Measurements from ENCODE around the gene BANP. TPM values are rescaled to one million over a fixed set of nuclear protein-coding genes. Genes with fewer than 3 reads are reported as not detected.

Gene BANP
- total RNA-seq, 5 donors from 2014 or later (not counting 1 experiment from before 2014, with no cell fraction given) = 57.1 to 81.9 (median 69.4) TPM

GRCh38 chr16:87966685-87967185, 15.5 kb downstream of the BANP start:
- H3K4me3 ChIP-seq (ENCODE audit: control insufficient read depth in 1 of 2, extremely low read depth in 1 of 2, low read length in 1 of 2) = peak overlapping the region in 1 of 2 donors; percentile 5
- peaks cover 16 to 42% of the 10 kb centered on the region in 2 experiments for H3K4me1 ChIP-seq (ENCODE audit: control insufficient read depth in 1 of 2, extremely low read depth in 1 of 2, insufficient read depth in 2 of 2, low read length in 2 of 2)
- peak overlapping the region; percentile 28 to 58 (median 53) for H3K4me3 Mint-ChIP-seq
- H3K27ac Mint-ChIP-seq = peak overlapping the region in 1 of 2 donors; percentile 73
- H3K36me3 Mint-ChIP-seq = peaks cover 23% of the 10 kb centered on the region
- no peaks in the 10 kb centered on the region for H3K27me3 Mint-ChIP-seq
- peaks cover 0 to 3% of the 10 kb centered on the region in 2 donors for H3K36me3 ChIP-seq (ENCODE audit: control insufficient read depth in 2 of 2, extremely low read depth in 1 of 2, insufficient read depth in 1 of 2, low read length in 1 of 2)
- H3K4me1 Mint-ChIP-seq = peaks cover 62 to 69% (median 68%) of the 10 kb centered on the region in 3 donors
- ATAC-seq (replicated peaks in 1 of 4) (no peak), DNase-seq (no peak)
- H3K9me3 ChIP-seq = no peaks in the 10 kb centered on the region
- POLR2A ChIA-PET = no interaction called here
- H3K9me3 Mint-ChIP-seq = peaks cover 3 to 10% (median 8%) of the 10 kb centered on the region in 3 donors
- CTCF ChIA-PET = interaction anchor here in 1 of 2 donors (0.7 kb wide), 1 partner anchor 10 kb away, joined by 6 read pairs; no protein-coding TSS in a partner anchor
- H3K27me3 ChIP-seq (replicated peaks in 1 of 2; ENCODE audit: control insufficient read depth in 2 of 2, extremely low read depth in 1 of 2, insufficient read depth in 2 of 2, low read length in 1 of 2) = no peaks in the 10 kb centered on the region
- no peak overlapping the region for H3K27ac ChIP-seq (ENCODE audit: low read length)
- WGBS (ENCODE audit: insufficient coverage) = 60% methylated on average over 9 of the region's 14 CpGs

DNA sequence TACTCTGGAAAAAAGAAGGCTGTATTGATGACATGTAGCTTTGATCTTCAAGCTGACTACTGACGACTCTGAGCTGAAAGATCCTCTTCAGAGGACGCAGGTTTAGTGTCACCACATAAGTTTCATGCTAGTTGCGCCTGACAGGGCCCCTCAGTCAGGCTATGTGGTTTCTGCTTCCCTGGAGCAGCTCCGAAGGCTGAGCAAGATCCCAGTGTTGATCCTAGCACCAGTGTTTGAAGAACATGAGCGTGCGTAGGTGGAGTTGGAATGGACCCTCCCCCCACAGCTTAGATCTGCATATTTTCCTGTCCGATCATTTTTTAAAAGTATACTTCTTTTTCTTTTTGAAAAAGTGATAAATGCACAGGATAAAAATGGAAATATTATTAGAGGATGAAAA, 17.3 kb downstream of the BANP start:
- no peak for ATAC-seq (replicated peaks in 1 of 4)
- WGBS (ENCODE audit: insufficient coverage) = 96% methylated on average over 3 of the region's 7 CpGs
- no peaks in the 10 kb centered on the region for H3K27me3 ChIP-seq (replicated peaks in 1 of 2; ENCODE audit: control insufficient read depth in 2 of 2, extremely low read depth in 1 of 2, insufficient read depth in 2 of 2, low read length in 1 of 2)
- H3K4me3 ChIP-seq (ENCODE audit: control insufficient read depth in 1 of 2, extremely low read depth in 1 of 2, low read length in 1 of 2) = no peak overlapping the region
- Mint-ChIP-seq H3K4me1 (peaks cover 61 to 68% (median 66%) of the 10 kb centered on the region in 3 donors), H3K36me3 (peaks cover 38% of the 10 kb centered on the region), H3K9me3 (peaks cover 3 to 23% (median 20%) of the 10 kb centered on the region in 3 donors), H3K27ac (no peak overlapping the region), H3K4me3 (no peak overlapping the region), H3K27me3 (no peaks in the 10 kb centered on the region)
- ChIA-PET POLR2A (no interaction called here), CTCF (no interaction called here)
- no peaks in the 10 kb centered on the region for H3K9me3 ChIP-seq
- no peak for DNase-seq
- peaks cover 8 to 34% of the 10 kb centered on the region in 2 experiments for H3K4me1 ChIP-seq (ENCODE audit: control insufficient read depth in 1 of 2, extremely low read depth in 1 of 2, insufficient read depth in 2 of 2, low read length in 2 of 2)
- H3K36me3 ChIP-seq (ENCODE audit: control insufficient read depth in 2 of 2, extremely low read depth in 1 of 2, insufficient read depth in 1 of 2, low read length in 1 of 2) = peaks cover 0 to 3% of the 10 kb centered on the region in 2 donors
- no peak overlapping the region for H3K27ac ChIP-seq (ENCODE audit: low read length)

GRCh38 chr16:87970186-87970585, 19.0 kb downstream of the BANP start:
- Mint-ChIP-seq H3K27me3 (no peaks in the 10 kb centered on the region), H3K4me1 (peaks cover 52 to 55% (median 54%) of the 10 kb centered on the region in 3 donors), H3K4me3 (no peak overlapping the region), H3K27ac (no peak overlapping the region), H3K9me3 (peaks cover 3 to 23% (median 20%) of the 10 kb centered on the region in 3 donors), H3K36me3 (peaks cover 44% of the 10 kb centered on the region)
- H3K27me3 ChIP-seq (replicated peaks in 1 of 2; ENCODE audit: control insufficient read depth in 2 of 2, extremely low read depth in 1 of 2, insufficient read depth in 2 of 2, low read length in 1 of 2) = no peaks in the 10 kb centered on the region
- H3K9me3 ChIP-seq = no peaks in the 10 kb centered on the region
- ChIA-PET POLR2A (no interaction called here), CTCF (interaction anchor here in 1 of 2 donors (0.7 kb wide), 1 partner anchor 16 kb away, joined by 4 read pairs; no protein-coding TSS in a partner anchor)
- no peak overlapping the region for H3K27ac ChIP-seq (ENCODE audit: low read length)
- H3K4me1 ChIP-seq (ENCODE audit: control insufficient read depth in 1 of 2, extremely low read depth in 1 of 2, insufficient read depth in 2 of 2, low read length in 2 of 2) = peaks cover 4 to 21% of the 10 kb centered on the region in 2 experiments
- DNase-seq (no peak), ATAC-seq (replicated peaks in 1 of 4) (no peak)
- H3K4me3 ChIP-seq (ENCODE audit: control insufficient read depth in 1 of 2, extremely low read depth in 1 of 2, low read length in 1 of 2) = no peak overlapping the region
- peaks cover 0 to 3% of the 10 kb centered on the region in 2 donors for H3K36me3 ChIP-seq (ENCODE audit: control insufficient read depth in 2 of 2, extremely low read depth in 1 of 2, insufficient read depth in 1 of 2, low read length in 1 of 2)
- WGBS (ENCODE audit: insufficient coverage) = no CpG with 5 or more reads among the region's 3 CpGs

DNA sequence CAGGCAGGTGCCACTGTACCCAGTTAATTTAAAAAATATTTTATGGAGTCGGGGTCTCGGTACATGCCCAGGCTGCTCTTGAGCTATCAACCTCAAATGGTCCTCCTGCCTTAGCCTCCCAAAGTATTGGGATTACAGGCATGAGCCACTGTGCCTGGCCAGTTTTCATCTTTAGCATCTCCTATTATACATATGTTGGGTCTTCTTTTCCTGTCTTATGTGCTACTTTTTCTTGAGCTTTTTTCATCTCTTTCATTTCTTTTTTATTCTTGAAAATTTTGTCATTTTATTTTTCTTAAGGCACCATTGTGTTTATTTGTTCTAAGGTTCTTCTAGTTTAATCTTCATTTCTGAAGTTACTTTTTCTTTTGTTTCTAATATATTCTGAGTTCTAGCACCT, 20.7 kb downstream of the BANP start:
- H3K36me3 Mint-ChIP-seq = peaks cover 58% of the 10 kb centered on the region
- H3K9me3 Mint-ChIP-seq = peaks cover 3 to 23% (median 20%) of the 10 kb centered on the region in 3 donors

GRCh38 chr16:87973717-87974116, 22.5 kb downstream of the BANP start:
- no peak for ATAC-seq (replicated peaks in 1 of 4)
- Histone ChIP-seq H3K27ac (ENCODE audit: low read length) (no peak overlapping the region), H3K36me3 (ENCODE audit: control insufficient read depth in 2 of 2, extremely low read depth in 1 of 2, insufficient read depth in 1 of 2, low read length in 1 of 2) (peaks cover 0 to 12% of the 10 kb centered on the region in 2 donors), H3K4me1 (ENCODE audit: control insufficient read depth in 1 of 2, extremely low read depth in 1 of 2, insufficient read depth in 2 of 2, low read length in 2 of 2) (peaks cover 0 to 5% of the 10 kb centered on the region in 2 experiments), H3K4me3 (ENCODE audit: control insufficient read depth in 1 of 2, extremely low read depth in 1 of 2, low read length in 1 of 2) (no peak overlapping the region), H3K27me3 (replicated peaks in 1 of 2; ENCODE audit: control insufficient read depth in 2 of 2, extremely low read depth in 1 of 2, insufficient read depth in 2 of 2, low read length in 1 of 2) (no peaks in the 10 kb centered on the region), H3K9me3 (no peaks in the 10 kb centered on the region)
- H3K36me3 Mint-ChIP-seq = peaks cover 64% of the 10 kb centered on the region
- no peak overlapping the region for H3K27ac Mint-ChIP-seq
- peaks cover 39 to 44% (median 42%) of the 10 kb centered on the region in 3 donors for H3K4me1 Mint-ChIP-seq
- H3K27me3 Mint-ChIP-seq = no peaks in the 10 kb centered on the region
- DNase-seq = no peak
- WGBS (ENCODE audit: insufficient coverage) = 89% methylated on average over 1 of the region's 3 CpGs
- no peak overlapping the region for H3K4me3 Mint-ChIP-seq
- ChIA-PET CTCF (no interaction called here), POLR2A (no interaction called here)
- peaks cover 3 to 23% (median 20%) of the 10 kb centered on the region in 3 donors for H3K9me3 Mint-ChIP-seq

More for the DNA sequence above, 20.7 kb downstream of the BANP start:
- H3K4me1 Mint-ChIP-seq = peaks cover 40 to 47% (median 43%) of the 10 kb centered on the region in 3 donors
- H3K27ac ChIP-seq (ENCODE audit: low read length) = no peak overlapping the region
- H3K36me3 ChIP-seq (ENCODE audit: control insufficient read depth in 2 of 2, extremely low read depth in 1 of 2, insufficient read depth in 1 of 2, low read length in 1 of 2) = peaks cover 0 to 9% of the 10 kb centered on the region in 2 donors
- no peak overlapping the region for H3K4me3 ChIP-seq (ENCODE audit: control insufficient read depth in 1 of 2, extremely low read depth in 1 of 2, low read length in 1 of 2)
- 100% methylated on average over 1 of the region's 2 CpGs for WGBS (ENCODE audit: insufficient coverage)
- no peak for ATAC-seq (replicated peaks in 1 of 4)
- no peak overlapping the region for H3K27ac Mint-ChIP-seq
- no peaks in the 10 kb centered on the region for H3K9me3 ChIP-seq
- H3K27me3 Mint-ChIP-seq = no peaks in the 10 kb centered on the region
- H3K27me3 ChIP-seq (replicated peaks in 1 of 2; ENCODE audit: control insufficient read depth in 2 of 2, extremely low read depth in 1 of 2, insufficient read depth in 2 of 2, low read length in 1 of 2) = no peaks in the 10 kb centered on the region
- ChIA-PET POLR2A (no interaction called here), CTCF (no interaction called here)
- no peak overlapping the region for H3K4me3 Mint-ChIP-seq
- H3K4me1 ChIP-seq (ENCODE audit: control insufficient read depth in 1 of 2, extremely low read depth in 1 of 2, insufficient read depth in 2 of 2, low read length in 2 of 2) = peaks cover 0 to 10% of the 10 kb centered on the region in 2 experiments
- no peak for DNase-seq

- ChIA-PET CTCF (no interaction called here), POLR2A (no interaction called here)
- Histone ChIP-seq H3K4me3 (ENCODE audit: control insufficient read depth in 1 of 2, extremely low read depth in 1 of 2, low read length in 1 of 2) (no peak overlapping the region), H3K9me3 (no peaks in the 10 kb centered on the region), H3K4me1 (ENCODE audit: control insufficient read depth in 1 of 2, extremely low read depth in 1 of 2, insufficient read depth in 2 of 2, low read length in 2 of 2) (peaks cover 0 to 5% of the 10 kb centered on the region in 2 experiments), H3K27me3 (replicated peaks in 1 of 2; ENCODE audit: control insufficient read depth in 2 of 2, extremely low read depth in 1 of 2, insufficient read depth in 2 of 2, low read length in 1 of 2) (no peaks in the 10 kb centered on the region), H3K27ac (ENCODE audit: low read length) (no peak overlapping the region), H3K36me3 (ENCODE audit: control insufficient read depth in 2 of 2, extremely low read depth in 1 of 2, insufficient read depth in 1 of 2, low read length in 1 of 2) (peaks cover 0 to 12% of the 10 kb centered on the region in 2 donors)
- Mint-ChIP-seq H3K36me3 (peaks cover 66% of the 10 kb centered on the region), H3K4me1 (peaks cover 39 to 44% (median 43%) of the 10 kb centered on the region in 3 donors), H3K27me3 (no peaks in the 10 kb centered on the region), H3K9me3 (peaks cover 3 to 23% (median 20%) of the 10 kb centered on the region in 3 donors), H3K27ac (peak overlapping the region in 1 of 2 donors; percentile 50), H3K4me3 (no peak overlapping the region)
- ATAC-seq (replicated peaks in 1 of 4) (no peak), DNase-seq (no peak)
- WGBS (ENCODE audit: insufficient coverage) = 91% methylated on average over 8 of the region's 9 CpGs
Measured at GRCh38 chr16:87974178-87974577, 22.9 kb downstream of the BANP start.
